ENCODE results near the gene SEC24B. TPM values are rescaled to one million over a fixed set of nuclear protein-coding genes. Genes with fewer than 3 reads are reported as not detected.
"Not testable (repeated sequence)": the region's sequence is repeated elsewhere in the genome, so short reads cannot be mapped to it uniquely, and the experiment has no call there.

The SEC24B gene
- polyA plus RNA-seq, 1 donor from 2014 or later, result 20.4 TPM

DNA sequence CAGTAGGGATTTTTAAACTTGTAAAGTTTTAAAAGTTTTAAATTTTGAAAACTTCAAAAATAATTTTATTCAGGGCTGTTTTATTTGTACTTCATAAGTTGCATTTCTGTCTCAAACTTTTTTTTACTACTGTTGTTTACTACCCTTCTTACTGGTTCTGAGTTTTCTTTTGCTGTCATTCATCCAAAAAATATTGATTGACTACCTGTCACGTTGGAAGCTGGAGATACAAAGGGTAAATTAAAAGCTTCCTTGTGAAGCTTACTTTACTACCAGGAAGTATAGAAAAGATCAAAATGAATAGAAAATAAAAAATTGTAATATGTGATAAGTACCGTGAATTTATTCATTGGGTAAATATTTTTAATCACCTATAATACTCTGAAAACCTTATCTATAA is 77.1 kb downstream of the SEC24B start:
- Histone ChIP-seq H3K9me2 (ENCODE audit: insufficient read depth, low read length) (no peaks in the 10 kb centered on the region), H3K4me3 (ENCODE audit: low read length) (no peak overlapping the region), H3K27ac (ENCODE audit: low read length) (no peak overlapping the region), H3K27me3 (ENCODE audit: insufficient read depth, low read depth, low read length) (no peaks in the 10 kb centered on the region), H3K9me3 (ENCODE audit: low read length) (no peaks in the 10 kb centered on the region), H3K36me3 (ENCODE audit: insufficient read depth, low read length) (no peaks in the 10 kb centered on the region), H4K20me1 (ENCODE audit: insufficient read depth) (no peaks in the 10 kb centered on the region), H3F3A (ENCODE audit: insufficient read depth, low read length, poor library complexity, severe bottlenecking) (no peaks in the 10 kb centered on the region), H3K4me2 (ENCODE audit: low read length) (no peak overlapping the region), H3K79me2 (replicated peaks; ENCODE audit: insufficient read depth, low read length) (no peaks in the 10 kb centered on the region), H3K9ac (ENCODE audit: low read length) (no peak overlapping the region), H2AFZ (ENCODE audit: low read depth, low read length) (no peak overlapping the region)
- no peak for TF ChIP-seq CTCF (IDR thresholded peaks at IDR 0.05; ENCODE audit: poor library complexity, severe bottlenecking)
- no peak for TF ChIP-seq MXI1 (conservative IDR thresholded peaks at IDR 0.05; ENCODE audit: poor library complexity, severe bottlenecking)
- TF ChIP-seq RAD21 (conservative IDR thresholded peaks at IDR 0.05), result no peak
- no peak for TF ChIP-seq EZH2 (IDR thresholded peaks at IDR 0.05; ENCODE audit: borderline replicate concordance, insufficient read depth, low read length, poor library complexity, severe bottlenecking)
- TF ChIP-seq EP300 (conservative IDR thresholded peaks at IDR 0.05; ENCODE audit: poor library complexity, severe bottlenecking), result no peak
- TF ChIP-seq REST (IDR thresholded peaks at IDR 0.05; ENCODE audit: borderline replicate concordance), result no peak
- no peak for TF ChIP-seq SMC3 (conservative IDR thresholded peaks at IDR 0.05; ENCODE audit: poor library complexity)
- no peak for TF ChIP-seq TAF1 (IDR thresholded peaks at IDR 0.05; ENCODE audit: low read depth)
- TF ChIP-seq POLR2AphosphoS5 (IDR thresholded peaks at IDR 0.05), result no peak

GRCh38 chr4:109511414-109511813 is 77.8 kb downstream of the SEC24B start:
- no peak for TF ChIP-seq POLR2AphosphoS5 (IDR thresholded peaks at IDR 0.05)
- no peak for TF ChIP-seq SMC3 (conservative IDR thresholded peaks at IDR 0.05; ENCODE audit: poor library complexity)
- TF ChIP-seq EZH2 (IDR thresholded peaks at IDR 0.05; ENCODE audit: borderline replicate concordance, insufficient read depth, low read length, poor library complexity, severe bottlenecking), result no peak
- no peak for TF ChIP-seq REST (IDR thresholded peaks at IDR 0.05; ENCODE audit: borderline replicate concordance)
- TF ChIP-seq MXI1 (conservative IDR thresholded peaks at IDR 0.05; ENCODE audit: poor library complexity, severe bottlenecking), result no peak
- H3K9me3 ChIP-seq (ENCODE audit: low read length), result no peaks in the 10 kb centered on the region
- H3K9ac ChIP-seq (ENCODE audit: low read length), result no peak overlapping the region
- no peaks in the 10 kb centered on the region for H4K20me1 ChIP-seq (ENCODE audit: insufficient read depth)
- H3K27ac ChIP-seq (ENCODE audit: low read length), result no peak overlapping the region
- H3K4me2 ChIP-seq (ENCODE audit: low read length), result no peak overlapping the region
- H3F3A ChIP-seq (ENCODE audit: insufficient read depth, low read length, poor library complexity, severe bottlenecking), result no peaks in the 10 kb centered on the region
- no peak overlapping the region for H2AFZ ChIP-seq (ENCODE audit: low read depth, low read length)
- no peaks in the 10 kb centered on the region for H3K27me3 ChIP-seq (ENCODE audit: insufficient read depth, low read depth, low read length)
- no peak overlapping the region for H3K4me3 ChIP-seq (ENCODE audit: low read length)
- no peaks in the 10 kb centered on the region for H3K79me2 ChIP-seq (replicated peaks; ENCODE audit: insufficient read depth, low read length)
- no peaks in the 10 kb centered on the region for H3K36me3 ChIP-seq (ENCODE audit: insufficient read depth, low read length)
- no peaks in the 10 kb centered on the region for H3K9me2 ChIP-seq (ENCODE audit: insufficient read depth, low read length)

GRCh38 chr4:109513368-109513767 is 79.8 kb downstream of the SEC24B start:
- H3K4me3 ChIP-seq (ENCODE audit: low read length); H3K79me2 ChIP-seq (replicated peaks; ENCODE audit: insufficient read depth, low read length); H4K20me1 ChIP-seq (ENCODE audit: insufficient read depth); H3F3A ChIP-seq (ENCODE audit: insufficient read depth, low read length, poor library complexity, severe bottlenecking); H3K9me3 ChIP-seq (ENCODE audit: low read length); H3K27ac ChIP-seq (ENCODE audit: low read length); H2AFZ ChIP-seq (ENCODE audit: low read depth, low read length); H3K4me2 ChIP-seq (ENCODE audit: low read length); H3K36me3 ChIP-seq (ENCODE audit: insufficient read depth, low read length); H3K9ac ChIP-seq (ENCODE audit: low read length); H3K27me3 ChIP-seq (ENCODE audit: insufficient read depth, low read depth, low read length); H3K9me2 ChIP-seq (ENCODE audit: insufficient read depth, low read length): not testable (repeated sequence)
